ENCODE data around the gene SEPTIN5.

DNA sequence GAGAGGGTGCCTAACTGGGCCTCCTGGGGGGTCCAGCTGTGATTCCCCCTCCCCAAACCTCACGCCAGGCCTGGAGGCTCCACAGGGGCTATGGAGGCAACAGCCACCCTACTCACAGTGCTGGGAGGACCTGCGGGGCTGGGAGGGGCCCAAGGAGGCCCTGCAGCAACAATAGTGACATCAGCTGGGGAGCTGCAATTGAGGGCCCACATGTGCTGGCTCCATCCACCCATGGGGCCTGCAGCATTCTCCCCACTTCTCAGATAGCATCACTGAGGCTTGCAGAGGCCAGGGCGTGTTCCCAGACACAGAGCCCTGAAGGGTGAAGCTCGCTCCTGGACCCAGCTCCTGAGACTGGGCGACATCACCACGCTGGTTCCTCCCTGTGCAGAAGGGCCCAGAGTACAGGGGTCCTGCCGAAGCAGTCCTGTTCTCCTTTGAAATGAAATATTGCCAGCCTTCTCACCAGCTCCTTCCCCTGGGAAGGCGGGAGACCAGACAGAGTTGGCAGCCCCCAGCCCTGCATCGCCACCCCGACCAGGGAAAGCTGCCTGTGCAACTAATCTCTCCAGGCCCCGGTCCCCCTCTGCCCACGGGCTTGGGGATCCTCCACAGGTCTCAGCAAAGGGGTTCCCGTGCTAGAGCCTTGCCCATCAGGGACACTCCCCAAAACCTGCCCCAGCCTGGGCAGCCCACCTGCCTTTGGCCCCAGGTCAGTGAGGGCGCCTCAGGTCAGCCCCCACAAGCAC lies 37.4 kb downstream of the SEPTIN5 start:
- TF ChIP-seq, protein P1, sequence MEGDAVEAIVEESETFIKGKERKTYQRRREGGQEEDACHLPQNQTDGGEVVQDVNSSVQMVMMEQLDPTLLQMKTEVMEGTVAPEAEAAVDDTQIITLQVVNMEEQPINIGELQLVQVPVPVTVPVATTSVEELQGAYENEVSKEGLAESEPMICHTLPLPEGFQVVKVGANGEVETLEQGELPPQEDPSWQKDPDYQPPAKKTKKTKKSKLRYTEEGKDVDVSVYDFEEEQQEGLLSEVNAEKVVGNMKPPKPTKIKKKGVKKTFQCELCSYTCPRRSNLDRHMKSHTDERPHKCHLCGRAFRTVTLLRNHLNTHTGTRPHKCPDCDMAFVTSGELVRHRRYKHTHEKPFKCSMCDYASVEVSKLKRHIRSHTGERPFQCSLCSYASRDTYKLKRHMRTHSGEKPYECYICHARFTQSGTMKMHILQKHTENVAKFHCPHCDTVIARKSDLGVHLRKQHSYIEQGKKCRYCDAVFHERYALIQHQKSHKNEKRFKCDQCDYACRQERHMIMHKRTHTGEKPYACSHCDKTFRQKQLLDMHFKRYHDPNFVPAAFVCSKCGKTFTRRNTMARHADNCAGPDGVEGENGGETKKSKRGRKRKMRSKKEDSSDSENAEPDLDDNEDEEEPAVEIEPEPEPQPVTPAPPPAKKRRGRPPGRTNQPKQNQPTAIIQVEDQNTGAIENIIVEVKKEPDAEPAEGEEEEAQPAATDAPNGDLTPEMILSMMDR (IDR thresholded peaks at IDR 0.05) = no peak
- TF ChIP-seq EZH2phosphoT487 (IDR thresholded peaks at IDR 0.05) (no peak), EZH2 (IDR thresholded peaks at IDR 0.05) (no peak)
